ENCODE results near the gene TTLL7.

Gene TTLL7

GRCh38 chr1:83860490-83861221 lies 138.3 kb downstream of the TTLL7 start:
- no peak for FAIRE-seq

DNA sequence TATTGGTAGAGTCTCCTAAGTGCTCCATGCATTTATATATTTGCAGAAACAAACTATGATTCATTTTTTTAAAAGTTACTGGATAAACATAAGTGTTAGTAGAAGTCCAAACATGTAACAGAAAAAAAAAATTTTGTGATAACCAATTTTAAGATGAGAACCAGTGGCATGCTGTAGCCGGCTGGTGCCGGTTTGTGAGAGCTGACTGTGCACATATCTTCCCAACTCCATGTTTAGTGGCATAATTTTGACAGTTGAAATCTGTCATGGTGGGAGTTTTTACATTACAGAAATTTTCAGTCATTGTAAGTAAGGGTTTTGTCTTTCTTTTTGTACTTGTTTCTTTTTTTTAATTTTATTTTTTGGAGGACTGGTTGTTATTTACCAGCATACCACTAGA lies 141.2 kb downstream of the TTLL7 start:
- no peak for FAIRE-seq

DNA sequence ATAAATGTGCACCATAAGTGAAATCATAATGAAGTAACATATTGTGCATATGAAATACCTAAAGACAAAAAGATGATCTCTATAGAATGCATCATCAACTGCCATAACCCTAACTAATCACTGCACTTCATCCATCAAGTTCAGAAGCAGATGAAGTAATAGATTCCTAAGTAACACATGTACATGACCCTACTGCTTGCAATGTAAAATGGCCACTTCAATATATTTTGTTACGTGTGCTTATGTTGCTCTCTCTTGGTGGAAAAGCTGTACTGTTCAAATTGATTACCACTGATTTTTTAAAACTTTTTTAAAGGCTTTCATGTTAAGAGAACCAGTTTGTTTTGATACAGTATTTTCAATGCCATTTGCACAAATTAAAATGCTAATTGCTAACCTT lies 141.8 kb downstream of the TTLL7 start:
- no peak for FAIRE-seq

DNA sequence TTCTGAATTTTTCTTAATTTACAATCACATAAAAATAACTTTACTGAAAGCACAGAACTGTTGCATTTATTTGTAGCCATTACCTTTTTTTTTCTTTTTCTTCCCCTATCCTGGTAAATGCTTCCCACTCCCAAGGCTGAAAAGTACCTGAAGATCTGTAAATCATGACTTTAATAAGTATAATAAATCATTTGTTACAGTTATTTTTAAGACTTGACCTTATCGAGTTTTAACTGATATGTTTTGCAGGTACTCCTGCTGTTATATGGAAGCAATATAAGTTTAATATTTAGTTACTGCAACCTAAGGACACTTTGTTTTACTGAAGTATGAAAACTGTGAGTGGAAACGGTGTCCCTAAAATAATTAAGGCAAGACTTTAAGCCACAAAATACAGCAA lies 142.6 kb downstream of the TTLL7 start:
- no peak for FAIRE-seq

GRCh38 chr1:83854456-83854855 lies 144.5 kb downstream of the TTLL7 start:
- FAIRE-seq: no peak

DNA sequence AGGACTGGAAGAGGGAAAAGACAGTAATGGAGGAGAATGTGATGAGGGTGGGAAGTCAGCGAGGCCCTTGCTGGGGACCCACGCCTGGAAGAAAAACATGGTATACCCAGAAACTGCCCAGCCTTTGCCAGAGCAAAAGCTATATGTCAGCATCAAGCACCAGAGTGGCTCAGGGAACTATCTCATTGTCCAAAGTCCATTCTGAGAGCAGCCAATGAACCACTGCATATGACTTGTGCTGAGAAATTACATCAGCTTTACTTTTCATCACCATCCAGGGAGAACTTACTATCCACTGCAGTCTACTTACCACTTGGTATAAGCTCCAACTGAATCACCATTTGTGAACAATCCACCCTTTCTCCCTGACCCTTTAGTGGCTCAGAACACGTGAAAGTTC lies 148.1 kb downstream of the TTLL7 start:
- FAIRE-seq: no peak

DNA sequence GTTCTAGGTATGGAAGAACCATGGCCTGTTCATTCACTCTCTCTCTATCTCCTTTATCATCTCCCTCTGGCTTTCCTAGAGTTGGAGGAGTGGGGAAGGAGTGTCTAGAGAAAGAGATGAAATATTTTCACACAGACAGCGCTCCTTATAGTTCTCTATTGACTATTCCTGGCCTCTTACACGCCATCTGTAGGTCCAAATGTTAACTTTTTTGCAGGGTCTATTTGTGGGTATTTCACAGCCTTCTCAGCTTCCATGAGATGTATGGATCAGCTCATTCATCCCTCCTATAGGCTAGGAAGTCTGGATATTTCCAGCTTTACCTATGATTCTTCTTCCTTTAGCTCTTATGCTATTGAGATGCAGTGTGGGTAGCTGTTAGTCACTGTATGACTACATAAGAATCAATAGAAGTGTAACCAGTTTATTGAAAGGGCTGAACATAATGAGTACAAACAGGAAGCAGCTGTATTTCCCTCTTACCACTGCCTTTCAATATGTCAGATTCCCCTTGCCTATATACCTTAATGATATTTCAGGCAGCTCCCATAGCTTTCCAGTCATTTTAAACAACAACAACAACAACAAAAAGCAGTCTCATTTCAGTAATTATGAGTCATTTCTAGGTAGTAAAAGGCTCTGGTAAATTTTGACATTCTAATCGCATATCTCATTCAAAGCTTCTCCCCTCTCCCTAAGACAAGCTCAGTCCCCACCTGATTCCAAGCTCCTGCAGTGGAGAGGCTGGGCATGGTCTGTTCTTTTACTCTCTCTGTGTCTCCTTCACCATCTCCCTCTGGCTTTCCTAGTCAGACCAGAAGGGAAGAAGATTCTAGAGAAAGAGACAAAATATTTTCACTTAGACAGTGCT lies 149.5 kb downstream of the TTLL7 start:
- FAIRE-seq: no peak

DNA sequence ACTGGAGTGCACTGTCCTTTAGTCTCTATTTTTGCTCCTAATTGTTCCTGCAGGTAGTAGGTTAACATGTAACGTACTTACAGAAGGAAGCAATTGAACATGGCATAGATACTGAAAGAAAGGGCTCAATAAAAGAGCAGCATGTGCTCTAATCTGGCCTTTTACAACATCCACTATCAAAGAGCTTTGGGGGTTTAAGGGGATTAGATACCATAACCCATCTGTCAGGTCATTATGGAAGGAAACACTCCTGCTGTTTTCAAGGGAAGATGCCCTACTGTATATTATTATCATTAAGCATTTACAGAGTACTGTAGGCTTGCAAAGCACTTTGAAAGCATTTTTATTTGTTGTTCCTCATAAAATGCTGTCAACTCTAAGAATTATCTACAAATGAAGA lies 152.8 kb downstream of the TTLL7 start:
- no peak for FAIRE-seq

GRCh38 chr1:83845437-83846071 lies 153.4 kb downstream of the TTLL7 start:
- FAIRE-seq: no peak

GRCh38 chr1:83844546-83844945 lies 154.4 kb downstream of the TTLL7 start:
- FAIRE-seq: no peak

DNA sequence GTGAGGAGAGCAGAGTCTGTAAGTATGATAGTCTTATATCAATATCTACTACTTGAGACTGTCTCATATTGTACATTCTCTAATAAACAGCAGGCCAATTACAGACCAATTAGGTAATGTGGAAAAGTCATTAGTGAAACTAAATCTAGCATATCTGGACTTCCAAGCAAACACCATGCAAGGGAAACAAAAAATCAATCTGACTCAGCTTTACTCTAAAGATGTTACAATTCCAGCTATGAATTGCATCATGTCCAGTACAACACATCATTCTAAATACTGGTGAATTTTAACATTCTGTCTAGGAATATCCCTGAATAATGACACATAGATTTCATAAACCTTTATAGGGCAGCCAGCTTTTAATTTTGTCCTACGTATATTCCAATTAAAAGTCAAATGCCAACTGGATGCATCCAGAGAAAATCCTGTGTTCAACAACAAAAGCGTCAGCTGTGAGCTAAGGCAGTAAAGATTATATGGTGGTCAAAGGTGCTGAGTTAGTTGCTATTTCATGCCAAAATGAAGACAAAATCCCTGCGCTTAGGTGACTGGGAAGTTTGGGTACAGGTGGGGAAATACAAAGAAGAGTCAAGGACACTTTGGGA lies 159.3 kb downstream of the TTLL7 start:
- no peak for FAIRE-seq

GRCh38 chr1:83838573-83838972 lies 160.4 kb downstream of the TTLL7 start:
- FAIRE-seq: no peak

DNA sequence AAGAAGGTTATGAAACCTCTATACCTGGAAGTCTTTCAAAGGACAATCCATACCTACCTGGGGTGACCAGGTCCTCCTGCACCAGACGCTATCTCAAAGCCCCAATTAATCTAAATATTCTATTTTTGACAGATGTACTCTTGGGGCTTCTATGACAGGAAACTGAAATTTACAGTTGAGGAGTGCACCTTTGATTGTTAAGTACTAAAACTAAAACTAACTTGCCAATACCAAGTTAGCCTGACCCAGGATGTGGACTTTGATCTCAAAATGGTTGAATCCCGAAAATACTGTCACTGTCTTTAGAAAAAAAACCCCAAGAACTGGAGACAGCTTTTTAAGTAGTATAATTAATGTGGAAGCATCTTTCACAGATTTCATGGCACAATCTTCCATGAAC lies 162.4 kb downstream of the TTLL7 start:
- FAIRE-seq: no peak

GRCh38 chr1:83834621-83835264 lies 164.2 kb downstream of the TTLL7 start:
- FAIRE-seq: no peak

GRCh38 chr1:83832194-83832593 lies 166.7 kb downstream of the TTLL7 start:
- no peak for FAIRE-seq

- no peak for FAIRE-seq
Measured at GRCh38 chr1:83829106-83829505, 169.8 kb downstream of the TTLL7 start.

- FAIRE-seq: no peak
Measured at GRCh38 chr1:83828456-83828855, 170.5 kb downstream of the TTLL7 start.

DNA sequence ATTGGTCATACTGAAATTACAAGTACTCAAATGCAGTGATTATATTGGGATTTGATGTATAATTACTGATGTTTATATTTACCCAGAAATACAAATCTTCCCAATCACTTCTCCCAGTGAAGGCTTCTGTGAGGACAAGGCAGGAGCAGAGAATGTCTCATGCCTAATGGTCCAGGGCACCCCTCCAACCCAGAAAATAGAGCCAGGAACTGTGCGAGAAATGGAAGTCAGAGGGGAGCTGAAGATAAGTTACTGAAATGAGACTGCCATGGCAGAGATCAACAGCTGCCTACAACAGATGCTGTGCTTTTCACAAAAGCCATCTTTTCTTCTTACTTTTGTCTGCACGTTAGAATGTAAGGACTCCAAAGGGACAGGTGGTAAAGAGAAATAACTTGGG lies 171.2 kb downstream of the TTLL7 start:
- no peak for FAIRE-seq

DNA sequence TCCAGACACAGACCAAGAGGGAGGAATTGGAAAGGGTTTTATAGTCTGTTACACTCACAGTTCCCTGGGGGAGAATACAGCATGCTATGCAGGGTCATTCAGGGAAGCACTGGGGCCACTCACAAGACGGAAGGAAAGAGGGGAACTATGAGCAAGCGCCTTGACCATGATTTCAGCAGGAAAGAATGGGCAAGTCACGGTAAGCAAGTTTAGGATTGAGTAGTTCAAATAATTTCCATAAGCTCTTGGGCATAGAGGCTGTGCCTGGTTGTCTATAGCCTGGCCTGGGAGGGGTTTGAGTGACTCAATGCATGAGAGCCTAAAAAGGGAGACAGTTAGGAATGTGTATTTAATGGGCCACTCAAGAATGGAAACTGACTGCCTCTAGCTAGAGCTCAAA lies 176.7 kb downstream of the TTLL7 start:
- no peak for FAIRE-seq

DNA sequence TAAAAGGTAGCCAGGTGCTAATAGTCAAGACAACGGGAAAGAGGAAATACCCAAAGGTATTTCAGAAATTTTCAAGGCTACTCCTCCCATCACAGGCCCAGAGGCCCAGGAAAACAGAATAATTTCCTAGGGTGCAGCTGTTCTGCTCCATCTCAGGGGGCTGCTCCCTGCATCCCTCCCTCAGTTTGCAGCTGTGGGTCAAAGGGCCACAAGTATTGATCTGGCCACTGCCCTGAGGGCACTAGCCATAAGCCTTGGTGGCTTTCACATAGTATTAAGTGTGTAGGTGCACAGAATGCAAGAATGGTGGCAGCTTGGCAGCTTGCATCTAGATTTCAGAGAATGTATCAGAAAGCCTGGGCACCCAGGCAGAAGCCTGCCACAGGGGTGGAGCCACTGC lies 179.5 kb downstream of the TTLL7 start:
- FAIRE-seq: no peak

DNA sequence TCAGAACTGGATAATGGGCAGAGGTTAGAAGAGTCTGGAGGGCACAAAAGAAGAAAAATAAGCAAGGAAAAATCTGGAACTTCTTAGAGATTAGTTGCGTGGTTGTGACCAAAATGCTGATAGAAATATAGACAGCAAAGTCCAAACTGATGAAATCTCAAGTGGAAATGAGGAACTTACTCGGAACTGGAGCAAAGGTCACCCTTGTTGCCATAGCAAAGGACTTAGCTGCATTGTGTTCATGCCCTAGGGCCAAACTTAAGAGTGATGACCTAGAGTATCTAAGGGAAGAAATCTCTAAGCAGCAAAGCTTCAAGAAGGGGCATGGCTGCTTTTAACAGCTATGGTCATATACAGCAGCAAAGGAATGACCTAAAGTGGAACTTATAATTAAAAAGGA lies 180.0 kb downstream of the TTLL7 start:
- FAIRE-seq: no peak

- no peak for FAIRE-seq
Measured at GRCh38 chr1:83816836-83817235, 182.1 kb downstream of the TTLL7 start.

- FAIRE-seq: no peak
Measured at GRCh38 chr1:83815330-83815729, 183.6 kb downstream of the TTLL7 start.

Data from G401.6 (cell line).